ENCODE results near the gene PELO.

GRCh38 chr5:52805615-52806014 is 17.9 kb downstream of the PELO start:
- no peak for TF ChIP-seq EZH2 (IDR thresholded peaks at IDR 0.05; ENCODE audit: borderline replicate concordance, low read depth, low read length, severe bottlenecking)
- no peak for TF ChIP-seq CTCF (IDR thresholded peaks at IDR 0.05; ENCODE audit: borderline replicate concordance, extremely low read depth, low read length, poor library complexity, severe bottlenecking)
